ENCODE results near the gene TEX36.
A peak's percentile ranks its signal among the peaks of the same experiment; 100 is the strongest.
"Not testable (repeated sequence)": the region's sequence is repeated elsewhere in the genome, so short reads cannot be mapped to it uniquely, and the experiment has no call there.

Gene TEX36, protein sequence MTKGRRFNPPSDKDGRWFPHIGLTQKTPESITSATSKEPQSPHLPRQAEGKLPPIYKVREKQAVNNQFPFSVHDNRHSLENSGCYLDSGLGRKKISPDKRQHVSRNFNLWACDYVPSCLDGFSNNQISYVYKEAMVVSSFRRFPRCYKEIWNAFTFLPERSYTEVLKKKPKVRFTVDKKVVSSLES

DNA sequence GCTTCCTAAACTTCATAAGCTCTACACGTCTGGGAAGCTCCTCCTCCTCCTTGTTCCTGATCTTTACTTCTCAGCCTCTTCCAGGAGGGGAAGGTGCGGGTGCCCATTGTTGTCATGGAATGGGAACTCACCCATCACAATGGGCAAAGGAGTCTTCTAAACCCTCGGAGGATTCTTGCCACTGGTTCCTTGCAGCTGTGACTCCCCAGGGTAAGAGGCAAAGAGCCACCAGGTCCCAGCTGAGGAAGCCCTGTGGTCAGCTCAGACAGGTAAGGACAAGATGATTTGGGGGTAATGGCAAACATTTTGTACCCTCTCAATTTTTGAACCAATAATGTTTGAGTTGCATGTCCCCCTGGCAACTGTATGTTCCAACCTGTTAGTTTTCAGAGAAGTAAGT lies at the start of gene TEX36:
TEX36 (minus strand) TSS at position 101 of the 400 bp plus-strand sequence. CDS start 174 bp downstream, outside the sequence.
- no peak for DNase-seq

DNA sequence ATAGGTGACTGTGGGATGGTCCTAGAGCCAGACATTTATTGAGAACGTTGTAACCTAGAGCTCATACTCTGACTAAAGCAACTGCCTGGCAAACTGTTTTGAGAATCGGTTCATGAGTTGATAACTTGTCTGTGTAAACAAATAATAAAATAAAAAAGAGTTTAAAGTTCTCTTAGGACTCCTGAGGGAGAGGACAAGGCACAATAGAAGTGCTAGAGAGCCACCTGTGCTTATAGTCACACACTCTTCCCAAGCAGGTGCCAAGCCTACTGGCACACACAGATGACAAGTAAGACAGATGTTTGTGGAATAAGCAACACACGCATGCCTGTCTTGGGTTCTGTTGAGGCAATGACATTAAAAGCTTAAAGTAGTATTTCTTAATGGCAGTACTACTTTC lies 44.5 kb upstream of the TEX36 start:
- no peak for DNase-seq

DNA sequence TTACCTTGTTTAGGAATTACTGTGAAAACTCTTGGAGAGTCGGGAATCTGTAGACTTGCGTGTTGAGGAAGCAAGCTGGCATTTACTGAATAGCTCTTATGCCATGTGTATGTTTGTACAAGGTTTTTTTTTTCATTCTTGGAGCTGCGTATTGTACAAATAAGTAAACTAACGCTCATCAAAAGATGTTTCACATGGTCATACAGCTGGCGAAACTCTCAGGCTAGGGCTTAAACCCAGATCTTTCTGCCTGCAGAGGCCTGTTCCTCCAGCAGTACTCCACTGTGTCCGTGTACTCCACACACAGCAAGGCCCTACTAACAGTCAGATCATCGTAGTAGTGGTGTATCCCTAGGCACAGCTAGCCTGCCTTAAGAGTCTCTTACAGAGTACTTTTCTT lies 44.0 kb upstream of the TEX36 start:
- DNase-seq, result no peak

DNA sequence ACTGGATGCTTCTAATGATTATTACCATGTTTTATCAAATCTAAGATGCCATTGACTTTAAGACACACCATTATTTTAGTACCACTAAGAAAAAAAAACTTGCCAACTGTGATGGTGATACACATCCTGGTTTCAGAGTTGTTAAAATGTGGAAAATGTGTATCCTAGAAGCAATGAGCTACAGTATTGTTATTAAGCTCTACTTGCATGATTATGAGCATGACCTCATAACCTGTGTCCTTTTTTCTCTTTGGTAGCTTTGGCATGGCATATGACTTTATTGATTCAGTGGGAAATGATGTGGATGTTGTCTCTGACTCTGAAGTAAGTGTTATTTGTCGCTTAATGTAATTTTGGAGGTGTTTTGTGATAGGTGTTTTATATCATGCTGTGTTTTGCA lies 39.8 kb upstream of the TEX36 start:
- DNase-seq, result no peak

DNA sequence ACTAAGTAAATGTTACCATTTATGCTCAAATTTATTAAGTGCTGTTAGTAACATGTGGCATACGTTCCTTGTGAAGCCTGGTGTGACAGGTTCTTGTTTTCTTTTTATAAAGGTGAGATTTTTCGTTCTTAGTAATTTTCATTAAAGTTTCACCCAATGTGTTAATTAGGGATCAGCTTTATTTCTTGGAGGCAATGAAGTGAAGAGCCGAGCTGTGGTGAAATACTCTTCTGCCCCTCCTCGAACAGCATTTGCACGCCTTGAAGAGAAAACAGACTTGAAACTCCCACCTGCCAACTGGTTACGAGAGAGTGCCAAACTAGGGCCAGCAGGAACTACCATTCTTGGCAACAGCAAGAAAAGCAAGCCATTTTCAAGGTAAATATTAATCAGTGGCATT lies 38.1 kb upstream of the TEX36 start:
- DNase-seq, result no peak

DNA sequence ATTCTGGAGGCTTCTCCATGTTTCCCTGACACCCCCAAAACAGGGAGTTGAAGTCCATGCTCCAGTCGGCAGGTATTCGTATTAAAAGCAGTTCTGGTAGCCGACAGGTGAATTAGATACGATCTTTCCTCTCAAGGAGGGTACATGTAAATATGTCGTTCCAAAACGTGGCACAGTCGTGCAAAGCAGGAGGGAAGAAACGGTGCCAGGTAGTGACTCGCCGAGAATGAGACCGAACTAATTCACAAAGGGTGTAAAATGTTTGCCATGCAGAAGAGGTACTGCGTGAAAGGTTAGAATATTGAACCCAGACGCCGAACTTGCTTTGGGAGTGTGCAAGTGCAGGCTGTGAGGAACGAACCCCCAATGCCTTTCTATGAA lies 37.0 kb upstream of the TEX36 start:
- DNase-seq, result no peak

DNA sequence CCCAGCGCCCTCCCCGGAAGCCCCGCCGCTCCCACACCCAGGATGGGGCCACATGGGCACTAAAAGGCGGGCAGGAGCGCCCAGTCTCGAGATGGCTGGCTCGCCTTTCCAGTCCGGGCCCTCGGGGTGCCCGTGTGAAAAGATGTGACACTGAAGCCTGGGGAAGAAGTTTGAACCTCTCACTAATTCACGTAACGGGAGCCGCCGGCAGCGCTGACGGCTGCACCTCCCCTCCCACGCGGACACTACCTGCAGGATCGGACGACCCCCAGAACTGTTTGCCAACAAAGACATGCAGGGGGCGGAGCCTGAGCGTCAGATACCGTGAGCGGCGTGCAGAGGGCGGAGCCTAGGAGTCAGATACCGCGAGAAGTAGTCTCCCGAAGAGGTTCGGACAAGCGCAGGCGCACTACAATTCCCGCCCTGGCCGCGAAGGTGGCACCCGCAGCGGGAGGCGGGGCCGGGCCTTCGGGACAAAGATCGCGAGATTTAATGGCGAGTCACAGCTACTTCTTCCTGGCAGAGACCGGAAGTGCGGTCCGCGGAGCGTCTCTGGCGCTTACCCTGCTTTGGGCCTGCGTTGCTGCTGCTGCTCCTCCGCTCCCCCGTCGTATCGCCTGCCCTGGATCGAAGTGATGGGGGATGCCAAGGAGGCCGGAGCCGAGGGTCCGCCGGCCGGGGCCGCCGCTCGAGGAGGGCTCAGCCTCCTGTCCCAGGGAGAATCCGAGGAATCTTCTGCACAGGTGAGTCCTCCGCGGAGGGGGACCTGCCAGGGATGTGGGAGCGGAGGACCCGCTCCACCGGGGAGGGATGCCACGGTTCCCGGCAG lies 36.4 kb upstream of the TEX36 start, which contains the start of gene EDRF1:
EDRF1 (plus strand) TSS at position 537 of the 829 bp plus-strand sequence; CDS start at position 636, 99 bp downstream.
- peak; percentile 100 for DNase-seq

DNA sequence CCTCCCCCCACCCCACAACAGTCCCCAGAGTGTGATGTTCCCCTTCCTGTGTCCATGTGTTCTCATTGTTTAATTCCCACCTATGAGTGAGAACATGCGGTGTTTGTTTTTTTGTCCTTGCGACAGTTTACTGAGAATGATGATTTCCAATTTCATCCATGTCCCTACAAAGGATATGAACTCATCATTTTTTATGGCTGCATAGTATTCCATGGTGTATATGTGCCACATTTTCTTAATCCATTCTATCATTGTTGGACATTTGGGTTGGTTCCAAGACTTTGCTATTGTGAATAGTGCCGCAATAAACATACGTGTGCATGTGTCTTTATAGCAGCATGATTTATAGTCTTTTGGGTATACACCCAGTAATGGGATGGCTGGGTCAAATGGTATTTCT lies 31.8 kb upstream of the TEX36 start:
- not testable (repeated sequence) for DNase-seq

DNA sequence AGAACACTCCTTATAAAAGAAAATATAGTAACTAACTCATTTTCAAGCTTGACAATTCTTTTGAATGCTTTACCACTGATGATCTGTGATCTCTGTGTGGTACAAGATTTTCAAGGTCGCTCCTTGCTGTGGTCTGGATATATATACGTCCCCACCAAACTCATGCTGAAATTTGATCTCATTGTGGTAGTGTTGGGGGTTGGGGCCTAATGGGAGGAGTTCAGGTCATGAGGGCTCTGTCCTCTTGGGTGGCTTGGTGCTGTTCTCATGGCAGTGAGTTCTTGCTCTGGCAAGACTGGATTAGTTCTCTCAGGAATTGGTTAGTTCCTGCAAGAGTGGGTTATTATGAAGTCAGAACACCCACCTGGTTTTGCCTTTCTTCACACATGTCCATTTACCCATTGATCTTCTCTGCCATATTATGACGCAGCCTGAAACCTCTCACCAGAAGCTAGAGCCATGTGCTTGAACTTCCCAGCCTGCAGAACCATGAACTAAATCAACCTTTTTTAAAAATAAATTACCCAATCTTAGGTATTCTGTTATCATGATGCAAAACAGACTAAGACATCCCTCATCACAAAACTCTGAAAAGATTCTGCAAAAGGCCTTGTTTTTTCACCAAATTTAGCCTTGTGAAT lies 28.3 kb upstream of the TEX36 start:
- no peak for DNase-seq

DNA sequence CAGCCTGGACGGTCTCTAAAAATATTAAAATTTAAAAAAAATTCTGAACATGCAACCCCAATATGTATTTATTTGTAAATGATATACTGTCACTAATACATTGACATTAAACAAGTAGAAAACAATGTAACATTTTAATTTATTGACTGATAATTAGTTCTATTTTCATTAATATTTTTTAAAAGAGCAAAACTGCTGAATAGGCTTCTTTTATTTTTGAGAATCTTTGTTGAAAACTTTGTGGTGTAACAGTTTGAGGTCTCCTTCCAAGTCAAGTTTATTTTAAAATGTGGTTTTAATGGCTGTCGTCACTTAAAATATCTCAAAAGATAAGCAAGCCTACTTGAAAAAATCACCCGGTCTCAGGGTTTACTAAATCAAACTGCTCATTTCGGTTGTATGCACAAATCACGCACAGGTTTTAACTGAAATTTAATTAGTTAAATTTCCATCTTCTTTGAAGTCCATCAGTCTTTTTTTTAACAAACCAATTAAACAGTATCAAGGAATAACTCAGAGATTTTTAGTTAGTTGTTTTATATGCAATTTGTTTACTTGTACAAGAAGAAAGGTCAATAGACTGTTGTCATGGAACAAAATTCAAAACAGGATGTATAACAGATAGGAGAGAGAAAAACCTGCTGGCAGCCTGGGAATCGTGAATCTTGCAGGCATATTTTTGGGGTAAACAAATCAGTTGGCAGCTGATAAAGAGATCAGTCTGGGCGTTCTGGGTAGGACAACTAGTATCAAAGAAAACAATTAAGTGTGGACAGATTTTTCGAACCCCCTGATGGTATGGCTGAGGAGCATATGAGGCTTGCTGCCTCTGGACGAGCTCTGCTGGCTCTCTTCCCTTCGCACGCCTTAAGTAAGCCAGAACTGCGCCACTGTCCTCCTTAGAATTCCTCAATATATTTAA lies 26.9 kb upstream of the TEX36 start:
- no peak for DNase-seq

DNA sequence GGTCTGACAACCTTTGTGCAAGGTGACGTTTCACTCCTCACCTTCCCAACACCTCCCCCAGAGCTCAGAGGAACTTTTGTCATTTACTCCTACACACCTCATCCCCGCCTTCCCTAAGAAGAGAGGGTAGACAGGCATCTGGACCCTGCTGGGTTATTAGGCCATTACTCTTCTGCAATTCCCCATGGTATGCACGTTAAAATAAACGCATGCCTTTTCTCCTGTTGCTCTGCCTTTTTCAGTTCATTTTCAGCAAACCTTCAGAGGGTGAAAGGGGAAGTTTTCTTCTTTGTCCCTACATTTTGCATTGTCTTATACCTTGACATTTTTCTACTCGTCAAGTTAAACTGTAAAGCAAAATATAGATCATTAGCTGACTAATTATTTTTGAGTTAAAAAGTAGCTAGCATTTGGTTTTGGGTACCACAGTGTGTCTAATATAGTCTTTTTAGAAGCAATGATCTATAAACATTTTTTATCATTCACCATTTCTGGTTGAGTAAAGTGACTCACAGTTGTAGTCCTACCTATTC lies 26.1 kb upstream of the TEX36 start:
- no peak for DNase-seq

DNA sequence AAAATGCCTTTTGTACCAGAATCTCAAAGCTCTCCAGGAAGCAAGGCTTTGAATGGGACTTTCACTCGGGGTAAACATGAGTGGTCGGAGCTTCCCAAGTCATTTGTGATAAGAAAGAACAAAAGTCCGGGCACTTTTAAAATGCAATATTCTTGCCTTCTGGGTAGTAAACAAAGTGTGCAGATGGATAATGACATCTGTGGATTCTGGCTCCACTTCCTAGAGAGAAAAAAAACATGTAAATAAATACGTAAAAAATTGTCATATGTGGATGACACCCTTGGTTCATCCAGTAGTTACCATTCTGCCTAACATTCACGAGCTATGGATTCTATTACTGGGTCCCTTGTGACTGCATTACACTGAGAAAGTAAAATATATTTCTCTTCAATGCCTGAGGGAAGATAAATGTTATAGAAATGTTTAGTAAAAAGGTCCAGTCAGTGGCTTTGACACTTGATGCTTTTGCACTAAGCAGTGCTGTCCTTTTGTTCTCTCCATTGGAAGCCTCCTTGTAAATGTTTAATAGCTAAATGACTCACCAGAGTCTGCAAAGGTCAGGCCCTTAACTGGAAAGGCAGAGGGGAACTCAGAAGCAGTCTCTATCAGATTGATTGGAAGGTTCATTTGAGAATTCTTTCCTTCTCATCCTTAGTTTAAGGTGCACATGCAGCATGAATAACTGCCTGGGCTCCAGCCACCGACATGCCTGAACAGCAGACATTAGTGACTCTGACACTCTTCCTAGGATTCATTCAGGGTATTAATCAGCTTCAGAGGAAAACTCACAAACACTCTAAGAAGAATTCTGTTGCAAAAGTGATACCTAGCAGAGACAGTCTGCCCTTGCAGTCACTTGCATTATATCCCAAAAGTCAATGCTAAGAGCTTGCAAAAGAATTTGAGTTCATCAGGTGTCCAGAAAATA lies 24.8 kb upstream of the TEX36 start:
- DNase-seq, result no peak

DNA sequence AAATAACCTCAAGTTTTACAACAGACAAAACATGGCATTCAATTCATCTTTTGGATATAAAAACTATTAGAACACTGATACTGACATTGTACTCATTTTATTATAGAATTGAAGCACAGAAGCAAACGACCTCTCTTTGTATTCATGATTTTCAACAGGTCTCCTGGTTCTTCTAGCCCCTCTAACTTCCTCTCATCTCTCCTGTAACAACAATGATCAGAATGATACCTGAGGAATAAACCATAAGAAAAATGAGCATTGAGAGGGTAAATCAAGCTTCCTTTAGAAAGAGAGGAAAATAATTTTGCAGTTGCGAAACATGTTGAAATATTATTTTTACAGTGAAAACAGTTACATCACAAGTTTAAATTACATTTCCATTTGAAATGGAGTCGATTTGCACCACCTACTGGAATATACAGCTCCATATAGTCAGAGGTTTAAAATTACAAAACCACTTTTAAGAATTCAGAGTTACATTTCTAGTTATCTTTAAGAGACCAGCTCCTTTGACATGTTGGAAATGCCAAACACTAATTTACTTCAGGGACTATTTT lies 17.5 kb upstream of the TEX36 start:
- no peak for DNase-seq

DNA sequence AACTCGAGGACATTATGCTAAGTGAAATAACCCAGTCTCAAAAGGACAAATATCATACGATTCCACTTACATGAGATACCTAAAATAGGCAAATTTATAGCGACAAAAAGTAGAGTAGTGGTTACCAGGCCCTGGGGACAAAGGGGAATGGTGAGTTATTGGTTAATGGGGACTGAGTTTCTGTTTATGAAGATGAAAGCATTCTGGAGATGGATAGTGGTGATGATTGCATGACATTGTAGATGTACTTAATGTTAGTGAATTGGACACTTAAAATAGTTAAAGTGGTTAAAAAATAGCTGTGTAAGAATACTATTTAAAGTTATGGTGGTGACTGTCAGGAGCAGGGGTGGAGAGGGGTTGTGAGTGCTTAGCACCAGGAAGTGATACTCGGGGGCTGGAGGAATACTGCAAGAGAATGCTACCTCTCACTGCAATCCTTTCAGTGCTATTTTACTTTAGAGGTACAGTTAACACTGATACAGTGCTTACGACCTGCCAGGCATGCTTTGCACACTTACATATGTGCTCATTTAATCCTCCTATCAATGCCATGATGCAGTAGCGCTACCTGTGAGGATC lies 16.7 kb upstream of the TEX36 start:
- no peak for DNase-seq

DNA sequence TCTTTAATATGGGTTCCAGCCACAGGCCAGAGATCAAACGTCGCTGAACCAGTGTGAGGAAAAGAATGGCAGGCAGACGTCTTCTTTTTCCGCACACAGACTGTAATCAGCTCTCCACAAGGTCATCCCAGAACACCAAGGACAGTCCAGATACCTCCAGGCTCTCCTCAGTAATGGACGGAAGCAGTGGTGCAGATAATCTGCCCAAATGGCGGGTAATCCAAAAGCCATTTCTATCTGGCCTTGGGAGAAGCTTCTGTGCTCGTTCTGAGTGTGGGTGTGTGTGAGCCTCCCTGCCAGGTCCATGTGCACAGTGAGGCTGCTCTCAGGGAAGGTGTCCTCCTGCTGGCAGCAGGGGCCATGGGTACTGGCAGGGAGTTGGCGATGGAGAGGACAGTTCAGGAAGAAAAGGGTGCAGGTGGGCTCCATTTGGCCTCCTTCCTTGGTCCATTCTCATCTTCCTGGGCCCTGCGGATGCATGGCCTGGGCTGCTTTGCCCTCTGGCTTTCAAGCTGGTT lies 15.6 kb upstream of the TEX36 start:
- no peak for DNase-seq

DNA sequence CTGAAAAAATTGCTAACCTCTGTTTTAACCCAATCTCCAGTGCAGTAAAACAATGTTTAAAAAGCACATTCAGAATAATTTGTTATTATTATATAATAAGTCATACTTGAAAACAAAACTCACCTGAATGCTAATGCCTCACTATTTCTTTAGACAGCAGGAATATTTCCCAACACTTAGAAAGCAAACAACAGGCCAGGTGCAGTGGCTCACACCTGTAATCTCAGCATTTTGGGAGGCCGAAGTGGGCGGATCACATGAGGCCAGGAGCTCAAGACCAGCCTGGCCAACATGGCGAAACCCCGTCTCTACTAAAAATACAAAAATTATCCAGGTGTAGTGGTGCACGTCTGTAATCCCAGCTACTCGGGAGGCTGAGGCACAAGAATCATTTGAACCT lies 13.9 kb upstream of the TEX36 start:
- not testable (repeated sequence) for DNase-seq

DNA sequence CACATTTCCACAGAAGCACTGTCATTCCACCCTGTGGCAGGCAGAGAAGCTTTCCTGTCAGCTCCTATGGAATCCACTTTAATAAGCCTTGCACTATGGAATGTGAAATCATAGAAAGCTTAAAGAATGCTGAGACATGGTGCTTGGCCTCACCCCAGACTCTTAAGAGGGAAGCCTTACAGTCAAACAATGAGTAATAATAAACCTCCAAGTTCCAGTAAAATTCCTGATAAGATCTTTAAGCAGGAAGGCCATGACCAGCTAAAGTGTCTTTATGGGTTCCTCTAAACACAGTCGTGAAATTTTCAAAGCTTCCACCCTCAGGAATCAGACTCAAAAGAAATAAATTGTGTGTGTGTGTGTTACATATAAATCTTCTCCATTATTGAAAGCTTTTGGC lies 11.9 kb upstream of the TEX36 start:
- no peak for DNase-seq

DNA sequence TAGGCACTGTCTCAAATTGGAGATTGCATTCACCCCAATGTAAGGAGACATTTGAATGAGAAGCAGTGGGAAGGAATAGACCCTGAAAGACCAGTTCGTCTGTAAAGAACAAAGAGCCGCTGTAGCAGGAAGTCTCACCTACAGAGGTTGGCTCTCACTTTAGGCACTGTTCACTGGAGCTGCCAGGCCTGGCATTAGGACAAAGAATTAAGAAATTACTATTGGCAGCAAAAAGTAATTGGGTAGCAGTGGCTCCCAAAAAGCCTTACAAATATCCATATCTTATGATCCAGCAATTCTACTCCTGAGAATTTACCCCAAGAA lies 10.5 kb upstream of the TEX36 start:
- no peak for DNase-seq

DNA sequence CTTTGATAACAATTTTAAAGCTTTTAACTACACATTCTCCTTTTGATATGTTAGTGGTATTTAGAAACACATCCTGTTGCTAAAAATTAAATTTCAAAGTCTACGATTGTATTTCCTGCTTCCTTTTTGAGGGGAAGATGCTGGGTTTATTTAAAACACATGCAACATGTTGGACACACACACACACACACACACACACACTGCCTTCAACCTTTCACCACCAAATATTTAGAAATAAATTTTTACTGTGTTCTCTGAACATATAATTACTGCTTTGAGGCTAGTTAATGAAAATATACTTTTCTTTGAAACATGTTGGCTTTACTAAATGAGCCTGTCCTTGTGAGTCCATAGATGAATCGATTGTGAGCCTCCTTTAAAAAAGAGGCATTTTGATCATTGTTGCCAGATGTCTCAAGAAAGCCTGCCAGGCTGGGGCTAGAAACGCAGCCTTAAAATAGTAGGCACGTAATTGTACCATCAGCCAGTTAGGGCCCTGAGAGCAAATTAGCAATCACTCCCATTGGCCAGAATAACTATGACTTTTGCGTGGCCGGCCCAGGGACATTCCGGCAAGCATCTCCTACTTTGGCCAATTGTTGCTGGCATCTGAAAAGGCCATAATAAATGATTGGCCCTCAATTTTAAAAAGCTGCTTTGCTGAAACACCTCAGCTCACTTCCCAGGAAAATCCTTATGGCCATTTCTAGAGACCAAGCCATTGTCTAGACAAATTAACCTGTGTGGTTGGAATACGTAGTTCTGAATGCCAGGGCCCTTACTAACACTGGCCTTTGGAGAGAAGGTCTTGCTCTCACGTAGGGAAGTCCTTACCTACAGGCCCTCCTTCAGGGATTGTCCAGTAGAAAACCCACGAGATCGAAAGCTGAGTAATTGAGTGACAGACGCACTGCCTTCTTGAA lies 9.9 kb upstream of the TEX36 start:
- no peak for DNase-seq

DNA sequence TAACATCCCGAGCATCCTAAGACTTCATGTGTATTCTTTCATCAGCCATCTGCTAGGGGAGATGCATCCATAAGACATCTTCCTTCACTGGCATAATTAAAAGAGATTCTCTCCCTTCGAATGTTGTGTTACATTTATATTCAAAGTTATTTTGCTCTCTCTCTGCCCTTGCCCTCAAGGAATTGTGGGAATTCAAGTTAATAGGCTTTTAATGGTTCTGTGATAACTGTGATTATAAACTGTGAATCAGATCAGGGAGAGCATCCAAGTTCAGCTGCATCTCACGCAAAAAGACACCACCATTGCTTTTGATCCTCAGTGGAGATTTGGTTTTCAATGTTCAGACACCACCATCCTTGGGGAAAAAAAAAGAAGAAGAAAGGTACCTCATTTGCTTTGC lies 9.2 kb upstream of the TEX36 start:
- no peak for DNase-seq
